Spleen (tissue), 7 donors: ENCODE measurements around the gene ACSM6.

Experiments
- CTCF ChIP-seq, 11 experiments: fragments of 200-600 bp in 7 of 11; fragments of 450-650 bp in 4 of 11; sonication (generic) in 4 of 11; IDR thresholded peaks in 8 of 11; conservative IDR thresholded peaks in 3 of 11; 1 replicate in 7 of 11; 2 replicates in 4 of 11; pipeline versions ENCODE4 v1.4.0 to v1.8.0; 2016 to 2021; ENCODE audit warnings: antibody characterized with exemption in 11 of 11, inconsistent platforms in 4 of 11, mild to moderate bottlenecking in 1 of 11
- POLR2AphosphoS5 ChIP-seq, 3 donors: sonication (generic); formaldehyde crosslinking; IDR thresholded peaks; one replicate each; pipeline ENCODE4 v1.5.1; 2017; ENCODE audit warnings: antibody characterized with exemption in 3 of 3
- donor health status: DM: no; HTN: no; CAD: no; lungs with moderate emphysema.
- donor health status: DM: no; HTN: no; CAD: no.
- donor health status: DM: no; HTN: no; CAD: no.

GRCh38 chr10:95250856-95251255 is 56.8 kb downstream of the ACSM6 start:
- TF ChIP-seq CTCF (IDR thresholded peaks at IDR 0.05 in 8 of 11, conservative IDR thresholded peaks at IDR 0.05 in 3 of 11) (no peak), POLR2AphosphoS5 (IDR thresholded peaks at IDR 0.05) (no peak)
